ENCODE data around the gene TNRC6B.
"Not testable (repeated sequence)": the region's sequence is repeated elsewhere in the genome, so short reads cannot be mapped to it uniquely, and the experiment has no call there.

Gene TNRC6B

GRCh38 chr22:40364431-40364830 is 186.7 kb downstream of the TNRC6B start:
- no peak for DNase-seq (ENCODE audit: low read depth)

- DNase-seq (ENCODE audit: low read depth): no peak
Measured at GRCh38 chr22:40366068-40366467, 188.3 kb downstream of the TNRC6B start.

- no peak for DNase-seq (ENCODE audit: low read depth)
Measured at GRCh38 chr22:40367342-40367741, 189.6 kb downstream of the TNRC6B start.

- no peak for DNase-seq (ENCODE audit: low read depth)
Measured at GRCh38 chr22:40368016-40368415, 190.3 kb downstream of the TNRC6B start.

GRCh38 chr22:40368836-40369235 is 191.1 kb downstream of the TNRC6B start:
- DNase-seq (ENCODE audit: low read depth): no peak

- DNase-seq (ENCODE audit: low read depth): no peak
Measured at GRCh38 chr22:40374567-40374966, 196.8 kb downstream of the TNRC6B start.

GRCh38 chr22:40376149-40376548 is 198.4 kb downstream of the TNRC6B start:
- no peak for DNase-seq (ENCODE audit: low read depth)

- no peak for DNase-seq (ENCODE audit: low read depth)
Measured at GRCh38 chr22:40377931-40378330, 200.2 kb downstream of the TNRC6B start.

- not testable (repeated sequence) for DNase-seq (ENCODE audit: low read depth)
Measured at GRCh38 chr22:40378448-40378847, 200.7 kb downstream of the TNRC6B start.

- DNase-seq (ENCODE audit: low read depth): no peak
Measured at GRCh38 chr22:40381461-40381860, 203.7 kb downstream of the TNRC6B start.

- DNase-seq (ENCODE audit: low read depth): no peak
Measured at GRCh38 chr22:40383905-40384304, 206.2 kb downstream of the TNRC6B start.

GRCh38 chr22:40385036-40385782 is 207.5 kb downstream of the TNRC6B start:
- no peak for DNase-seq (ENCODE audit: low read depth)
